ENCODE data around the gene SOX18.

The SOX18 gene

GRCh38 chr20:64071341-64072332 lies 22.2 kb upstream of the SOX18 start:
- no peak for TF ChIP-seq CTCF (conservative IDR thresholded peaks at IDR 0.05; ENCODE audit: low read length)
- no peak overlapping the region for H3K4me3 ChIP-seq (ENCODE audit: low read length)
- no peak for DNase-seq (ENCODE audit: low read depth)

GRCh38 chr20:64070244-64070993 lies 21.0 kb upstream of the SOX18 start:
- TF ChIP-seq CTCF (conservative IDR thresholded peaks at IDR 0.05; ENCODE audit: low read length) = no peak
- DNase-seq (ENCODE audit: low read depth) = no peak
- no peak overlapping the region for H3K4me3 ChIP-seq (ENCODE audit: low read length)

- no peak overlapping the region for H3K4me3 ChIP-seq (ENCODE audit: low read length)
- DNase-seq (ENCODE audit: low read depth) = no peak
- peak; percentile 63 for TF ChIP-seq CTCF (conservative IDR thresholded peaks at IDR 0.05; ENCODE audit: low read length)
Measured at GRCh38 chr20:64069614-64070243, 20.3 kb upstream of the SOX18 start.

- no peak for TF ChIP-seq CTCF (conservative IDR thresholded peaks at IDR 0.05; ENCODE audit: low read length)
- DNase-seq (ENCODE audit: low read depth) = no peak
- H3K4me3 ChIP-seq (ENCODE audit: low read length) = no peak overlapping the region
Measured at GRCh38 chr20:64069209-64069613, 19.8 kb upstream of the SOX18 start.

- no peak overlapping the region for H3K4me3 ChIP-seq (ENCODE audit: low read length)
- TF ChIP-seq CTCF (conservative IDR thresholded peaks at IDR 0.05; ENCODE audit: low read length) = no peak
- DNase-seq (ENCODE audit: low read depth) = no peak
Measured at GRCh38 chr20:64068386-64069208, 19.2 kb upstream of the SOX18 start.

- no peak for TF ChIP-seq CTCF (conservative IDR thresholded peaks at IDR 0.05; ENCODE audit: low read length)
- no peak for DNase-seq (ENCODE audit: low read depth)
- no peak overlapping the region for H3K4me3 ChIP-seq (ENCODE audit: low read length)
Measured at GRCh38 chr20:64067733-64068307, 18.4 kb upstream of the SOX18 start.

All from AG10803 (cell line).